Measurements from ENCODE around the gene APBA2.

The APBA2 gene

GRCh38 chr15:28984421-28985315, 98.9 kb downstream of the APBA2 start:
- TF ChIP-seq CTCF (IDR thresholded peaks at IDR 0.05; ENCODE audit: low read depth, low read length, missing control alignments): no peak
- no peak for DNase-seq (ENCODE audit: low read depth)
- H3K4me3 ChIP-seq (ENCODE audit: low read depth, low read length): no peak overlapping the region

GRCh38 chr15:28985316-28985645, 99.5 kb downstream of the APBA2 start:
- H3K4me3 ChIP-seq (ENCODE audit: low read depth, low read length): no peak overlapping the region
- DNase-seq (ENCODE audit: low read depth): no peak

GRCh38 chr15:28985691-28986090, 99.9 kb downstream of the APBA2 start:
- H3K4me3 ChIP-seq (ENCODE audit: low read depth, low read length): no peak overlapping the region
- no peak for TF ChIP-seq CTCF (IDR thresholded peaks at IDR 0.05; ENCODE audit: low read depth, low read length, missing control alignments)
- DNase-seq (ENCODE audit: low read depth): no peak

More at GRCh38 chr15:28985316-28985645, 99.5 kb downstream of the APBA2 start:
- TF ChIP-seq CTCF (IDR thresholded peaks at IDR 0.05; ENCODE audit: low read depth, low read length, missing control alignments): no peak

GRCh38 chr15:28986108-28986507, 100.3 kb downstream of the APBA2 start:
- no peak for TF ChIP-seq CTCF (IDR thresholded peaks at IDR 0.05; ENCODE audit: low read depth, low read length, missing control alignments)
- H3K4me3 ChIP-seq (ENCODE audit: low read depth, low read length): no peak overlapping the region
- DNase-seq (ENCODE audit: low read depth): no peak

- no peak overlapping the region for H3K4me3 ChIP-seq (ENCODE audit: low read depth, low read length)
- no peak for DNase-seq (ENCODE audit: low read depth)
- no peak for TF ChIP-seq CTCF (IDR thresholded peaks at IDR 0.05; ENCODE audit: low read depth, low read length, missing control alignments)
Measured at GRCh38 chr15:28986726-28987125, 101.0 kb downstream of the APBA2 start.

- DNase-seq (ENCODE audit: low read depth): no peak
- H3K4me3 ChIP-seq (ENCODE audit: low read depth, low read length): no peak overlapping the region
- no peak for TF ChIP-seq CTCF (IDR thresholded peaks at IDR 0.05; ENCODE audit: low read depth, low read length, missing control alignments)
Measured at GRCh38 chr15:28987337-28987736, 101.6 kb downstream of the APBA2 start.
